NCI-H526 (cell line): ENCODE measurements around the gene CYP46A1.

Source experiments
- DNase-seq, 2 experiments: peaks; one replicate each; lab custom pipeline; 2025; lab: John Stamatoyannopoulos, UW

The CYP46A1 gene

GRCh38 chr14:99744199-99744872 is 60.2 kb downstream of the CYP46A1 start:
- DNase-seq: peak; percentile 82 to 86

GRCh38 chr14:99744873-99745224 is 60.8 kb downstream of the CYP46A1 start:
- DNase-seq: no peak

- DNase-seq: no peak
These were observed 61.3 kb downstream of the CYP46A1 start for GRCh38 chr14:99745307-99745951.

GRCh38 chr14:99747167-99747566 is 63.1 kb downstream of the CYP46A1 start:
- DNase-seq: no peak

GRCh38 chr14:99747582-99748330 is 63.7 kb downstream of the CYP46A1 start:
- no peak for DNase-seq

GRCh38 chr14:99748529-99748928 is 64.4 kb downstream of the CYP46A1 start:
- DNase-seq: no peak

- no peak for DNase-seq
These were observed 65.0 kb downstream of the CYP46A1 start for GRCh38 chr14:99749142-99749541.

- DNase-seq: no peak
These were observed 65.9 kb downstream of the CYP46A1 start for GRCh38 chr14:99749763-99750715.

- DNase-seq: no peak
These were observed 66.8 kb downstream of the CYP46A1 start for GRCh38 chr14:99750746-99751450.

- DNase-seq: no peak
These were observed 67.7 kb downstream of the CYP46A1 start for GRCh38 chr14:99751539-99752485.

- no peak for DNase-seq
These were observed 68.5 kb downstream of the CYP46A1 start for GRCh38 chr14:99752486-99753121.

GRCh38 chr14:99753225-99754140 is 69.4 kb downstream of the CYP46A1 start:
- no peak for DNase-seq

GRCh38 chr14:99754141-99755067 is 70.3 kb downstream of the CYP46A1 start:
- peak; percentile 70 to 75 for DNase-seq

- no peak for DNase-seq
These were observed 70.9 kb downstream of the CYP46A1 start for GRCh38 chr14:99755068-99755405.

GRCh38 chr14:99755629-99756603 is 71.8 kb downstream of the CYP46A1 start:
- no peak for DNase-seq

GRCh38 chr14:99756796-99757195 is 72.7 kb downstream of the CYP46A1 start:
- no peak for DNase-seq
